ENCODE results near the gene RNF26.

Gene RNF26

GRCh38 chr11:119316729-119317591 lies 17.4 kb upstream of the RNF26 start, which contains the start of gene MCAM:
MCAM (minus strand) TSS chr11:119317130; CDS start chr11:119317101, 29 bp downstream.
- H3K4me2 ChIP-seq (ENCODE audit: low read depth, low read length, poor library complexity, severe bottlenecking): peak within 1 kb of the TSS; percentile 47
- no peak for TF ChIP-seq EZH2phosphoT487 (conservative IDR thresholded peaks at IDR 0.05; ENCODE audit: low read length)
- TF ChIP-seq, protein P1, sequence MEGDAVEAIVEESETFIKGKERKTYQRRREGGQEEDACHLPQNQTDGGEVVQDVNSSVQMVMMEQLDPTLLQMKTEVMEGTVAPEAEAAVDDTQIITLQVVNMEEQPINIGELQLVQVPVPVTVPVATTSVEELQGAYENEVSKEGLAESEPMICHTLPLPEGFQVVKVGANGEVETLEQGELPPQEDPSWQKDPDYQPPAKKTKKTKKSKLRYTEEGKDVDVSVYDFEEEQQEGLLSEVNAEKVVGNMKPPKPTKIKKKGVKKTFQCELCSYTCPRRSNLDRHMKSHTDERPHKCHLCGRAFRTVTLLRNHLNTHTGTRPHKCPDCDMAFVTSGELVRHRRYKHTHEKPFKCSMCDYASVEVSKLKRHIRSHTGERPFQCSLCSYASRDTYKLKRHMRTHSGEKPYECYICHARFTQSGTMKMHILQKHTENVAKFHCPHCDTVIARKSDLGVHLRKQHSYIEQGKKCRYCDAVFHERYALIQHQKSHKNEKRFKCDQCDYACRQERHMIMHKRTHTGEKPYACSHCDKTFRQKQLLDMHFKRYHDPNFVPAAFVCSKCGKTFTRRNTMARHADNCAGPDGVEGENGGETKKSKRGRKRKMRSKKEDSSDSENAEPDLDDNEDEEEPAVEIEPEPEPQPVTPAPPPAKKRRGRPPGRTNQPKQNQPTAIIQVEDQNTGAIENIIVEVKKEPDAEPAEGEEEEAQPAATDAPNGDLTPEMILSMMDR (IDR thresholded peaks at IDR 0.05; ENCODE audit: insufficient read depth, low read length, poor library complexity, severe bottlenecking): no peak
- no peak within 1 kb of the TSS for H3K27ac ChIP-seq (ENCODE audit: low read depth, low read length)
- no peaks in the 10 kb centered on the region for H3K79me2 ChIP-seq (ENCODE audit: insufficient read depth, low read length)
- no peaks in the 10 kb centered on the region for H3K9me2 ChIP-seq (replicated peaks; ENCODE audit: insufficient read depth, low read length)
- no peaks in the 10 kb centered on the region for H3K27me3 ChIP-seq (ENCODE audit: low read length)
- no peaks in the 10 kb centered on the region for H3K36me3 ChIP-seq (ENCODE audit: low read length)
- no peak within 1 kb of the TSS for H3K9ac ChIP-seq (ENCODE audit: low read length)
- no peaks in the 10 kb centered on the region for H3K9me3 ChIP-seq (ENCODE audit: insufficient read depth, low read length)
- H3K4me3 ChIP-seq (ENCODE audit: insufficient read depth, low read length, poor library complexity, severe bottlenecking): no peak within 1 kb of the TSS
- no peaks in the 10 kb centered on the region for H4K20me1 ChIP-seq (ENCODE audit: low read depth, low read length)
- no peaks in the 10 kb centered on the region for H3F3A ChIP-seq (ENCODE audit: insufficient read depth)
- H2AFZ ChIP-seq (ENCODE audit: low read depth, low read length, severe bottlenecking): no peak within 1 kb of the TSS

DNA sequence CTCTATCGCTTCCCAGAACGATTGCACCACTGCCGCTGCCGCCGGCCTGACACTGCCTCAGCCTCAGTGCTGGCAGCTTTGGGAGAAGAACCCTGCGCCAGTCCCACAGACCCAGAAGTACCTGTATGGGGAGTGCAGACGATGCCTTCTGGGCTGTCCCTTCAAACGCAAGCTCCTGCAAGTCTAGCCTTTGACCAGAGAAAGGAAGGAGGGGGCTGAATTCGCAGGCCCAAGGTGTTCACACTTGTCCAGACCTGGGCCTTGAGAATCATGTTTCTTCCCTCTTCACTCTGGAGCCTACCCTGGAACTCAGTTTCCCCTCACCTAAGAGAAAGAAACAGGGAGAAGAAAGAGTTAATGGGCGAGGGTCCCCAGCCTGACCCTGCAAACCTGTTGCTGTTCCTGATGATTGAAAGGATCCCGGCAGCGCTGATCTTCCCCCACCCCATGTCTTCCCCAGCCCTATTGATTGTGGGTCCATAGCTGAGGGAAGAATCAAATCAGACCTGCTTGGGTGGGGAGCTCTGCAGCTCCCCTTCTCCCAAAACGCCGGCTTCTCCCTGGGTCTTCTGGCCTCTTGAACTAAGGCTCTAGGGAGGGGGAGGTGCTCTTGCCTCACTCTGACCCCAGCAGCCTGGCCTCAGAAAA lies 16.6 kb upstream of the RNF26 start:
- no peak overlapping the region for H3K27ac ChIP-seq (ENCODE audit: low read depth, low read length)
- peaks cover 6% of the 10 kb centered on the region; the same call in 1 of the 2 replicates for H3F3A ChIP-seq (ENCODE audit: insufficient read depth)
- H3K36me3 ChIP-seq (ENCODE audit: low read length): no peaks in the 10 kb centered on the region
- no peaks in the 10 kb centered on the region for H3K79me2 ChIP-seq (ENCODE audit: insufficient read depth, low read length)
- TF ChIP-seq, protein P1 (IDR thresholded peaks at IDR 0.05; ENCODE audit: insufficient read depth, low read length, poor library complexity, severe bottlenecking): no peak
- TF ChIP-seq EZH2phosphoT487 (conservative IDR thresholded peaks at IDR 0.05; ENCODE audit: low read length): no peak
- H3K9ac ChIP-seq (ENCODE audit: low read length): no peak overlapping the region
- no peaks in the 10 kb centered on the region for H3K27me3 ChIP-seq (ENCODE audit: low read length)
- H4K20me1 ChIP-seq (ENCODE audit: low read depth, low read length): no peaks in the 10 kb centered on the region
- no peaks in the 10 kb centered on the region for H3K9me3 ChIP-seq (ENCODE audit: insufficient read depth, low read length)
- H3K4me2 ChIP-seq (ENCODE audit: low read depth, low read length, poor library complexity, severe bottlenecking): no peak overlapping the region
- no peak overlapping the region for H2AFZ ChIP-seq (ENCODE audit: low read depth, low read length, severe bottlenecking)
- no peaks in the 10 kb centered on the region for H3K9me2 ChIP-seq (replicated peaks; ENCODE audit: insufficient read depth, low read length)
- no peak overlapping the region for H3K4me3 ChIP-seq (ENCODE audit: insufficient read depth, low read length, poor library complexity, severe bottlenecking)

DNA sequence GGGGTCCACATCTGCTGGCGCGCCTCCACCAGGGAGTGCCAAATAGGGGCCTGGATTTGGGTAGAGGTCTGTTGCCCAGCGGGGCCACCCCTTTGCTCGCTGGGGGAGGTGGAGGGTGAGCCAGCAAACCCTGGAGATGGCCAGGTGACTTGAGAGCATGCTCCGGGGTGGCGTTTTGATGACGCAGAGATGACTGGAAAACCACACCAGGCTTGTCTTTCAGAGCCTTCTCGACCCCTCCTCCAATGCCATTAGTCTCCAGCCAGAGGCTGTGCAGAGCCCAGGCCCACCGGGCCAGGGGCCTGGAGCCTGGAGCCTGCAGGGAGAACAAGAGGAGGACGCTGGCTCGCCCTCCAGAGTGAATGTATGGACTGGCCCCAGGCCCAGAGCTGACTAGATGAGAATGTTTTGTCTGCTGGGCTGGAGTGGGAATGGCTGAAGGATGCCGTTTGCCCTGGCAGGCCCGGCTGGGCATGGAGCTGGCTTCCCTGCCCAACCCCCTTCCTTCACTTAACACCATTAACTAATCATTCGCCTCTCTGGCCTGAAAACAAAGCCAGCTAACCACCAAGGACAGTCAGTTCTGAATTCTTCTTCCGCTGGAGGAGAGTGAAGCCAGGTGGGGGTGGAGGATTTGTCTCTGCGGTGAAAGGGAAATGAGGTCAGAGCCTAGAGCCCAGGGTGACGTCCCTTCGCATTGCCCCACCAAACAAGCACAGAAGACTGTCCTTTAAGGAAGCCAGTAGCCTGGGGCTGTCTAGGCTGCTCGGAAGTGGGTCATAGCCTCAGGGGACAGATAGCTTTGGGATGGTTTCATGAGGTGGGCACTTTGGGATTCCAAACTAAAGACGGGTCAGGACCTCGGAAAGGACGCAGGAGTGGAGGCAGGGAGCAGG lies 15.8 kb upstream of the RNF26 start:
- Histone ChIP-seq H2AFZ (ENCODE audit: low read depth, low read length, severe bottlenecking) (no peak overlapping the region), H3K9me3 (ENCODE audit: insufficient read depth, low read length) (no peaks in the 10 kb centered on the region), H4K20me1 (ENCODE audit: low read depth, low read length) (no peaks in the 10 kb centered on the region), H3K27ac (ENCODE audit: low read depth, low read length) (no peak overlapping the region), H3K36me3 (ENCODE audit: low read length) (no peaks in the 10 kb centered on the region), H3K9ac (ENCODE audit: low read length) (no peak overlapping the region), H3F3A (ENCODE audit: insufficient read depth) (peaks cover 6% of the 10 kb centered on the region; the same call in 1 of the 2 replicates), H3K4me2 (ENCODE audit: low read depth, low read length, poor library complexity, severe bottlenecking) (no peak overlapping the region), H3K9me2 (replicated peaks; ENCODE audit: insufficient read depth, low read length) (no peaks in the 10 kb centered on the region), H3K4me3 (ENCODE audit: insufficient read depth, low read length, poor library complexity, severe bottlenecking) (no peak overlapping the region), H3K27me3 (ENCODE audit: low read length) (no peaks in the 10 kb centered on the region), H3K79me2 (ENCODE audit: insufficient read depth, low read length) (no peaks in the 10 kb centered on the region)
- TF ChIP-seq, protein P1 (IDR thresholded peaks at IDR 0.05; ENCODE audit: insufficient read depth, low read length, poor library complexity, severe bottlenecking): no peak
- no peak for TF ChIP-seq EZH2phosphoT487 (conservative IDR thresholded peaks at IDR 0.05; ENCODE audit: low read length)
